ENCODE data around the gene PDIA3. TPM values are rescaled to one million over a fixed set of nuclear protein-coding genes. Genes with fewer than 3 reads are reported as not detected.
"Not testable (repeated sequence)": the region's sequence is repeated elsewhere in the genome, so short reads cannot be mapped to it uniquely, and the experiment has no call there.

Gene PDIA3
- 425 TPM for total RNA-seq

- peak; percentile 96 for ATAC-seq
Measured at GRCh38 chr15:43746245-43746902, at the start of gene PDIA3. Gene PDIA3 (plus strand): TSS chr15:43746438. CDS start chr15:43746540, 102 bp downstream.

GRCh38 chr15:43702174-43702573, 44.1 kb upstream of the PDIA3 start:
- ATAC-seq = no peak
- DNase-seq (ENCODE audit: low spot score) = no peak

More at GRCh38 chr15:43746245-43746902, at the start of gene PDIA3:
- peak; percentile 97 for DNase-seq (ENCODE audit: low spot score)

GRCh38 chr15:43702701-43703424, 43.4 kb upstream of the PDIA3 start:
- ATAC-seq (no peak), DNase-seq (ENCODE audit: low spot score) (no peak)

- ATAC-seq; DNase-seq (ENCODE audit: low spot score): not testable (repeated sequence)
Measured at GRCh38 chr15:43710431-43711131, 35.7 kb upstream of the PDIA3 start.

GRCh38 chr15:43723151-43723550, 23.1 kb upstream of the PDIA3 start:
- no peak for ATAC-seq

GRCh38 chr15:43726306-43726705, 19.9 kb upstream of the PDIA3 start:
- not testable (repeated sequence) for DNase-seq (ENCODE audit: low spot score); ATAC-seq

More at GRCh38 chr15:43723151-43723550, 23.1 kb upstream of the PDIA3 start:
- no peak for DNase-seq (ENCODE audit: low spot score)

GRCh38 chr15:43728053-43728725, 18.0 kb upstream of the PDIA3 start:
- DNase-seq (ENCODE audit: low spot score); ATAC-seq: not testable (repeated sequence)

GRCh38 chr15:43735416-43735815, 10.8 kb upstream of the PDIA3 start:
- no peak for DNase-seq (ENCODE audit: low spot score)
- no peak for ATAC-seq

- DNase-seq (ENCODE audit: low spot score) = not testable (repeated sequence)
- ATAC-seq = peak; percentile 39
Measured at GRCh38 chr15:43746903-43747309, 668 bp downstream of the PDIA3 start.

GRCh38 chr15:43748376-43748775, 2.1 kb downstream of the PDIA3 start:
- ATAC-seq (no peak), DNase-seq (ENCODE audit: low spot score) (no peak)

GRCh38 chr15:43749690-43750345, 3.6 kb downstream of the PDIA3 start:
- no peak for DNase-seq (ENCODE audit: low spot score)
- ATAC-seq = peak; percentile 21

- ATAC-seq (no peak), DNase-seq (ENCODE audit: low spot score) (no peak)
Measured at GRCh38 chr15:43751885-43752284, 5.6 kb downstream of the PDIA3 start.

- DNase-seq (ENCODE audit: low spot score) (no peak), ATAC-seq (no peak)
Measured at GRCh38 chr15:43762824-43763223, 16.6 kb downstream of the PDIA3 start.

- ATAC-seq = no peak
Measured at GRCh38 chr15:43763819-43764446, 17.7 kb downstream of the PDIA3 start.

GRCh38 chr15:43769584-43770228, 23.5 kb downstream of the PDIA3 start:
- ATAC-seq (peak; percentile 75), DNase-seq (ENCODE audit: low spot score) (no peak)

More at GRCh38 chr15:43763819-43764446, 17.7 kb downstream of the PDIA3 start:
- no peak for DNase-seq (ENCODE audit: low spot score)

GRCh38 chr15:43771816-43772215, 25.6 kb downstream of the PDIA3 start:
- ATAC-seq = no peak
- no peak for DNase-seq (ENCODE audit: low spot score)

GRCh38 chr15:43772624-43773023, 26.4 kb downstream of the PDIA3 start:
- DNase-seq (ENCODE audit: low spot score) = no peak
- no peak for ATAC-seq

- ATAC-seq (no peak), DNase-seq (ENCODE audit: low spot score) (no peak)
Measured at GRCh38 chr15:43774062-43774461, 27.8 kb downstream of the PDIA3 start.

GRCh38 chr15:43775411-43775965, 29.2 kb downstream of the PDIA3 start:
- ATAC-seq = peak; percentile 58
- peak; percentile 78 for DNase-seq (ENCODE audit: low spot score)

Data from left lobe of liver (tissue), 2 donors.